Osteoblast (primary cell): ENCODE measurements around the gene PCAT7. TPM values are rescaled to one million over a fixed set of nuclear protein-coding genes. Genes with fewer than 3 reads are reported as not detected.
"Not testable (repeated sequence)": the region's sequence is repeated elsewhere in the genome, so short reads cannot be mapped to it uniquely, and the experiment has no call there.

Experiments
- DNase-seq: peaks from one replicate; pipeline ENCODE4 v3.0.0; 2011; ENCODE audit warnings: low spot score, mixed read lengths; ENCODE audit not compliant: insufficient read length; ENCODE audit errors: missing footprints
- H2AFZ ChIP-seq: 2 replicates; pipeline ENCODE4 v1.6.0; 2011; ENCODE audit warnings: mild to moderate bottlenecking, low read length
- H3K27ac ChIP-seq: 2 replicates; pipeline ENCODE4 v1.5.1; 2011; ENCODE audit warnings: mild to moderate bottlenecking, low read depth, low read length, moderate library complexity
- H3K27me3 ChIP-seq: 2 replicates; pipeline ENCODE4 v1.6.0; 2012; ENCODE audit warnings: mild to moderate bottlenecking, control low read depth, inconsistent platforms, low read length, moderate library complexity; ENCODE audit not compliant: insufficient read depth
- H3K36me3 ChIP-seq: 2 replicates; pipeline ENCODE4 v1.5.1; 2011; ENCODE audit warnings: mild to moderate bottlenecking, low read length, control low read depth, moderate library complexity; ENCODE audit not compliant: insufficient read depth
- H3K4me1 ChIP-seq: 2 replicates; pipeline ENCODE4 v1.5.1; 2011; ENCODE audit warnings: mild to moderate bottlenecking, low read length, control low read depth, moderate library complexity; ENCODE audit not compliant: insufficient read depth
- H3K4me2 ChIP-seq: 2 replicates; pipeline ENCODE4 v1.6.0; 2011; ENCODE audit warnings: mild to moderate bottlenecking, low read length; ENCODE audit not compliant: insufficient read depth
- H3K4me3 ChIP-seq: fragments of 200-600 bp; sonication (generic); 3 replicates; pipeline ENCODE4 v1.5.1; 2012; ENCODE audit warnings: mild to moderate bottlenecking, low read length, inconsistent platforms; ENCODE audit not compliant: insufficient read depth
- H3K79me2 ChIP-seq: 2 replicates; pipeline ENCODE4 v1.6.0; 2012; ENCODE audit warnings: mild to moderate bottlenecking, low read length, control low read depth, inconsistent platforms; ENCODE audit not compliant: insufficient read depth
- H3K9me3 ChIP-seq: 2 replicates; pipeline ENCODE4 v1.5.1; 2011; ENCODE audit warnings: low read depth, low read length, control low read depth
- H4K20me1 ChIP-seq: 2 replicates; pipeline ENCODE4 v1.6.0; 2012; ENCODE audit warnings: mild to moderate bottlenecking, low read length, control low read depth; ENCODE audit not compliant: insufficient read depth
- total RNA-seq: library from RNA; depleted of rRNA; stranded (reverse); fragments of >200 nt; gene quantifications from 2 replicates; pipeline ENCODE4 v1.2.3, GENCODE V29; 2012
- TF ChIP-seq, protein P1 (sequence below): IDR thresholded peaks from 2 replicates; pipeline ENCODE4 v1.5.1; 2011; ENCODE audit warnings: mild to moderate bottlenecking, low read depth, low read length, moderate library complexity; ENCODE audit errors: extremely low read depth

PCAT7 gene
- total RNA-seq, 1 donor = 0.36 TPM

DNA sequence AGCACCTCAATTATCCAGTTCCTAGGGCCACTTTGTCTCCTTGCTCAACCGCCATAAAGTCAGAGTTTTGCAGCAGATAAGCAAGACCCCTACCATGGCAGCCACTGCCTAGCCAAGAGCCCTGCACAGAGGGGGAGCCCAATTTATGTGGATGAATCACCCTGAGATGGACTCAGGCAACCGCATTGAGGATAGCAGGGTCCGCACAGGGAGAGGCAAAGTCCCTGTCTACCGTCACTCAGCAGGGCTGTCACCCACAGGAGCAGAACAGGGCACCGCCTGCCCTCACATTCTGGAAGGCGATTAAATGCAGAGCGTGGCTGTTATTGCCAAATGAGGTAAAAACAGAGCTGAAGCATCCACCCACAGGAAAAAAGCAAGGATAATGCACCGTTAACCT is 37.0 kb downstream of the PCAT7 start:
- Histone ChIP-seq H4K20me1 (no peaks in the 10 kb centered on the region), H2AFZ (no peak overlapping the region), H3K4me2 (no peak overlapping the region), H3K36me3 (no peaks in the 10 kb centered on the region), H3K9me3 (no peaks in the 10 kb centered on the region), H3K4me3 (no peak overlapping the region), H3K27ac (no peak overlapping the region), H3K79me2 (no peaks in the 10 kb centered on the region), H3K4me1 (peaks cover under 1% of the 10 kb centered on the region), H3K27me3 (peaks cover 4% of the 10 kb centered on the region)
- TF ChIP-seq, protein P1, sequence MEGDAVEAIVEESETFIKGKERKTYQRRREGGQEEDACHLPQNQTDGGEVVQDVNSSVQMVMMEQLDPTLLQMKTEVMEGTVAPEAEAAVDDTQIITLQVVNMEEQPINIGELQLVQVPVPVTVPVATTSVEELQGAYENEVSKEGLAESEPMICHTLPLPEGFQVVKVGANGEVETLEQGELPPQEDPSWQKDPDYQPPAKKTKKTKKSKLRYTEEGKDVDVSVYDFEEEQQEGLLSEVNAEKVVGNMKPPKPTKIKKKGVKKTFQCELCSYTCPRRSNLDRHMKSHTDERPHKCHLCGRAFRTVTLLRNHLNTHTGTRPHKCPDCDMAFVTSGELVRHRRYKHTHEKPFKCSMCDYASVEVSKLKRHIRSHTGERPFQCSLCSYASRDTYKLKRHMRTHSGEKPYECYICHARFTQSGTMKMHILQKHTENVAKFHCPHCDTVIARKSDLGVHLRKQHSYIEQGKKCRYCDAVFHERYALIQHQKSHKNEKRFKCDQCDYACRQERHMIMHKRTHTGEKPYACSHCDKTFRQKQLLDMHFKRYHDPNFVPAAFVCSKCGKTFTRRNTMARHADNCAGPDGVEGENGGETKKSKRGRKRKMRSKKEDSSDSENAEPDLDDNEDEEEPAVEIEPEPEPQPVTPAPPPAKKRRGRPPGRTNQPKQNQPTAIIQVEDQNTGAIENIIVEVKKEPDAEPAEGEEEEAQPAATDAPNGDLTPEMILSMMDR = no peak
- DNase-seq = no peak

DNA sequence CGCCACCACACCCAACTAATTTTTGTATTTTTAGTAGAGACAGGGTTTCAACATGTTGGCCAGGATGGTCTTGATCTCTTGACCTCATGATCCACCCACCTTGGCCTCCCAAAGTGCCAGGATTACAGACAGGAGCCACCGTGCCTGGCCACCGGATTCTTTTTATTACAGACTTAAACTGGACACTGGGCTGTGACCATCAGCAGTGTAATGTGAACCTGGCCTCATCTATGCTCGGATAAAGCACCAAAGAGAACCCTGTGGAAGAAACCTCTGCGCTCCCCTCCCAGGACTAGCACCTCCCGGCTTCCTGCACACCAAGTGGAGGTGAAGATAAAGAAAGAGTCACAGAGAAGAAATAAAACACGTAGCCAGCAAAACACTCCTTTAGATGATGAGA is 37.8 kb downstream of the PCAT7 start:
- H3K79me2 ChIP-seq = not testable (repeated sequence)

DNA sequence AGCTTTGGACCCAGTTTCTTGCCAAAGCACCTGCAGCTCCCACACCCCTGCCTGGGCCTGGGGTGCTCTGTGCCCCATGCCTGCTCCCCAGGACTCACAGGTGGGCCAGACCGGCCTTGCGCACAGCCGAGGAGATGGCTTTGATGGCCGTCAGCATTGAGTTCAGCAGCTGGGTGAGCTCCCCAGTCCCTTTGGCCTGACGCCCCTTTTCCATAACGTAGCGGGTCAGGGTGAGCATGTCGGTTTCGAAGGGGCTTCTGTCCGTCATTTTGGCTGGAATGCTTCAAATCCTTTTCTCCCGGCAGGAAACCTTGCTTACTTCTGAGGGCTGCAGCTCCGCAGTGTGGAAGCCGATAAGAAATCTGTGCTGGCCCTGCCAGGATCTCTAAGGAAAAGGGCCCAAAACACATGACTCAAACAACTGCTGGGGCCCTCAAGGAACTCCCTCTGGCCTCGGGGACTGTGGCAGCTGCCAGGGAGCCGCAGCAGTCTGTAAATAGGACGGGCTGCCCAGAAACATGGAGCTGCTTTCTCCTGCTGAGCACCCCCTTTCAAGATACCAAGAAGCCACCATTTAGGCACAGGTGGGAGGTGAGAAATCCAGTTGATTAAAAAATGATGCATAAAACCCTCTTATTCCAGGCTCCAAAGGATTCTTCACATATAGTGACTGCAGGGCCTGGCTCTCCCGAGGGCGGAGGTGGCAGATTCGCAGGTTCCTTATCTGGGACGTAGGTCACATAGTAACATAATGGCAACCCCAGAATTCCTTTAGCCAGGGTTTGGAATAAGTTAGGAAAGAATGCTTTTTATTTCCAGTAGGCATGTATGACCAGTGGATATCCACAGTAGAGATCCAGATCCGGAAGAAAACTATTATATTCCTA is 38.8 kb downstream of the PCAT7 start, which contains the start of gene FBP2:
Gene FBP2 (minus strand): TSS at position 366 of the 887 bp plus-strand sequence. CDS start 98 bp downstream, at position 268.
- Histone ChIP-seq H3K27me3 (peaks cover 4% of the 10 kb centered on the region), H3K36me3 (no peaks in the 10 kb centered on the region), H3K9me3 (no peaks in the 10 kb centered on the region), H4K20me1 (no peaks in the 10 kb centered on the region), H2AFZ (no peak within 1 kb of the TSS), H3K4me3 (no peak within 1 kb of the TSS), H3K27ac (no peak within 1 kb of the TSS), H3K4me1 (no peaks in the 10 kb centered on the region), H3K79me2 (no peaks in the 10 kb centered on the region), H3K4me2 (no peak within 1 kb of the TSS)
- no peak for DNase-seq
- TF ChIP-seq, protein P1 = no peak

More for the DNA sequence above, 37.8 kb downstream of the PCAT7 start:
- not testable (repeated sequence) for H3K36me3 ChIP-seq, H3K27ac ChIP-seq, H3K27me3 ChIP-seq, H2AFZ ChIP-seq, DNase-seq, H3K4me3 ChIP-seq, H3K4me2 ChIP-seq, H4K20me1 ChIP-seq, H3K4me1 ChIP-seq, H3K9me3 ChIP-seq

DNA sequence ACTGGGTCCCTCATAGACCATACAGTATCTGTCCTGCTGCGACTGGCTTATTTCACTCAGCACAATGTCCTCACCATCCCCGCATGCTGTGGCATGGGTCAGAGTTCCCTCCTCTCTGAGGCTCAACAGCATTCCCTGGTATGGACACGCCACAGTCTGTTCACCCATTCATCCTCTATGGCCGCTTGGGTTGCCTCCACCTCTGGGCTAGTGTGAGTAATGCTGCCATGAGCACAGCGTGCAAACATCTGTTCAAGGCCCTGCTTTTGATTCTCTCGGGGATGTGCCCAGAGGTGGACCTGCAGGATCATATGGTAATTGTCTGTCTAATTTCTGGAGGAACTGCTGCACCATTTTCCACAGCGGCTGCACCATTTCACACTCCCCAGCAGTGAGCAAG is 44.2 kb downstream of the PCAT7 start:
- Histone ChIP-seq H3K27ac (no peak overlapping the region), H2AFZ (no peak overlapping the region), H3K79me2 (no peaks in the 10 kb centered on the region), H3K9me3 (no peaks in the 10 kb centered on the region), H3K36me3 (no peaks in the 10 kb centered on the region), H3K4me3 (no peak overlapping the region), H4K20me1 (no peaks in the 10 kb centered on the region), H3K27me3 (peaks cover 3% of the 10 kb centered on the region), H3K4me1 (no peaks in the 10 kb centered on the region), H3K4me2 (no peak overlapping the region)
- no peak for DNase-seq
- TF ChIP-seq, protein P1 = no peak
